ENCODE data around the gene CYP39A1.

CYP39A1 gene

DNA sequence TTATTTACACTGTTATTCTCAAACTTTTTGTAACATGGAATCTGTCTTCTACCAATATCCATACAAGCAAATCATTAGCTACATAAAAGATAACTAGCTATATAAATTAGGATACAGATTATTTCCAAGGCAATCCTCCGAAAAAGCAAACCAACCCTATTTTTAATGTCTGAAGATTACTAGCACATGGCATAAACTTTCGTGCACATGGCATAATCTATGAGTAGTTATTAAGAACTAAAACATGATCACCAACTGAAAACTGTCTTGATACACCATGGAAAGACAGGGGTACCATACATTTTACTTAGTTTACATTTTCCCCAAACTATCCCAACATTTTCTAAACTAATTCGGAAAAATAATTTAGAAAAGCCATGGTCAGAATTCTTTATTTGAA lies 54.4 kb downstream of the CYP39A1 start:
- DNase-seq (ENCODE audit: low read depth): no peak
- TF ChIP-seq, protein P1, sequence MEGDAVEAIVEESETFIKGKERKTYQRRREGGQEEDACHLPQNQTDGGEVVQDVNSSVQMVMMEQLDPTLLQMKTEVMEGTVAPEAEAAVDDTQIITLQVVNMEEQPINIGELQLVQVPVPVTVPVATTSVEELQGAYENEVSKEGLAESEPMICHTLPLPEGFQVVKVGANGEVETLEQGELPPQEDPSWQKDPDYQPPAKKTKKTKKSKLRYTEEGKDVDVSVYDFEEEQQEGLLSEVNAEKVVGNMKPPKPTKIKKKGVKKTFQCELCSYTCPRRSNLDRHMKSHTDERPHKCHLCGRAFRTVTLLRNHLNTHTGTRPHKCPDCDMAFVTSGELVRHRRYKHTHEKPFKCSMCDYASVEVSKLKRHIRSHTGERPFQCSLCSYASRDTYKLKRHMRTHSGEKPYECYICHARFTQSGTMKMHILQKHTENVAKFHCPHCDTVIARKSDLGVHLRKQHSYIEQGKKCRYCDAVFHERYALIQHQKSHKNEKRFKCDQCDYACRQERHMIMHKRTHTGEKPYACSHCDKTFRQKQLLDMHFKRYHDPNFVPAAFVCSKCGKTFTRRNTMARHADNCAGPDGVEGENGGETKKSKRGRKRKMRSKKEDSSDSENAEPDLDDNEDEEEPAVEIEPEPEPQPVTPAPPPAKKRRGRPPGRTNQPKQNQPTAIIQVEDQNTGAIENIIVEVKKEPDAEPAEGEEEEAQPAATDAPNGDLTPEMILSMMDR (IDR thresholded peaks at IDR 0.05; ENCODE audit: low read depth, low read length, missing control alignments): no peak
- no peak overlapping the region for H3K4me3 ChIP-seq (ENCODE audit: low read depth, low read length)

- no peak for DNase-seq (ENCODE audit: low read depth)
- no peak overlapping the region for H3K4me3 ChIP-seq (ENCODE audit: low read depth, low read length)
- TF ChIP-seq, protein P1 (IDR thresholded peaks at IDR 0.05; ENCODE audit: low read depth, low read length, missing control alignments): no peak
Measured at GRCh38 chr6:46592740-46593139, 59.9 kb downstream of the CYP39A1 start.

- DNase-seq (ENCODE audit: low read depth): no peak
- no peak overlapping the region for H3K4me3 ChIP-seq (ENCODE audit: low read depth, low read length)
- TF ChIP-seq, protein P1 (IDR thresholded peaks at IDR 0.05; ENCODE audit: low read depth, low read length, missing control alignments): no peak
Measured at GRCh38 chr6:46592046-46592445, 60.6 kb downstream of the CYP39A1 start.

- no peak for DNase-seq (ENCODE audit: low read depth)
Measured at GRCh38 chr6:46590765-46591164, 61.9 kb downstream of the CYP39A1 start.

GRCh38 chr6:46586906-46587305 lies 65.7 kb downstream of the CYP39A1 start:
- DNase-seq (ENCODE audit: low read depth): no peak
- TF ChIP-seq, protein P1 (IDR thresholded peaks at IDR 0.05; ENCODE audit: low read depth, low read length, missing control alignments): no peak
- H3K4me3 ChIP-seq (ENCODE audit: low read depth, low read length): no peak overlapping the region

More at GRCh38 chr6:46590765-46591164, 61.9 kb downstream of the CYP39A1 start:
- no peak overlapping the region for H3K4me3 ChIP-seq (ENCODE audit: low read depth, low read length)
- TF ChIP-seq, protein P1 (IDR thresholded peaks at IDR 0.05; ENCODE audit: low read depth, low read length, missing control alignments): no peak

- no peak for DNase-seq (ENCODE audit: low read depth)
- H3K4me3 ChIP-seq (ENCODE audit: low read depth, low read length): no peak overlapping the region
- TF ChIP-seq, protein P1 (IDR thresholded peaks at IDR 0.05; ENCODE audit: low read depth, low read length, missing control alignments): no peak
Measured at GRCh38 chr6:46584586-46584985, 68.0 kb downstream of the CYP39A1 start.

GRCh38 chr6:46583721-46584120 lies 68.9 kb downstream of the CYP39A1 start:
- no peak overlapping the region for H3K4me3 ChIP-seq (ENCODE audit: low read depth, low read length)
- TF ChIP-seq, protein P1 (IDR thresholded peaks at IDR 0.05; ENCODE audit: low read depth, low read length, missing control alignments): no peak
- no peak for DNase-seq (ENCODE audit: low read depth)

Measured in GM12864 (cell line).